ENCODE results near the gene ANKRD11. TPM values are rescaled to one million over a fixed set of nuclear protein-coding genes. Genes with fewer than 3 reads are reported as not detected.
"Not testable (repeated sequence)": the region's sequence is repeated elsewhere in the genome, so short reads cannot be mapped to it uniquely, and the experiment has no call there.

Gene ANKRD11
- total RNA-seq, 1 experiment from 2014 or later = 242 TPM

DNA sequence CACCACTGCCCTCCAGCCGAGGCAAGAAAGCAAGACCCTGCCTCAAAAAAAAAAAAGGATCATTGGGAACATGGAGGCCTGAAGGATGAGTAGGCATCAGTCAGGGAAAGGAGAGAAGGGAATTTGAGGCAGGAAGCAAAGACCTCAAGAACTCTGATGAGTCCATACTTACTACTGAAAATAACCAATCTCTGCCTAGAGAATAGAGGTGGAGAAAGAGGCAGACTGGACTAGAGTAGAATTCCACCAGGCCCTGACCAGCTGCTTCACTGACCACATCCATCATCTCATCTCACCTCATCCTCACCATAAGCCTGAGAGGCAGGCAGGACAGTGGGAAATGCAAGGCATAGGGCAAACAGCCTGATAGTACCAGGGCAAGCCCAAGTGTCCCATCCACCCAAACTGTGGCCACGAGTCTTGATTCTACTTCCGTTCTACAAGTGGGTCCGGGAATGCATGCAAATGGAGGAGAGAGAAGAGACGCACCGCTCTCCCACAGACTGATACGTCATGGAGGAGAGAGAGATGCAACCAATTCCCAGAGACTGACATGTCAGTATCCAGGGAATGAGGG, 17.1 kb downstream of the ANKRD11 start:
- Mint-ChIP-seq H3K4me1 (ENCODE audit: low read depth, unreplicated experiment) (peaks cover 65% of the 10 kb centered on the region), H3K36me3 (ENCODE audit: insufficient read depth, unreplicated experiment) (peaks cover 51% of the 10 kb centered on the region), H3K27ac (ENCODE audit: unreplicated experiment) (peak overlapping the region; percentile 35), H3K4me3 (ENCODE audit: low read depth, unreplicated experiment) (peak overlapping the region; percentile 11), H3K9me3 (ENCODE audit: low read depth, unreplicated experiment) (no peaks in the 10 kb centered on the region), H3K27me3 (ENCODE audit: unreplicated experiment) (no peaks in the 10 kb centered on the region)
- intact Hi-C loops (cut with micrococcal nuclease; ENCODE audit: unreplicated experiment) = no loop called here
- no TSS peak for BruUV-seq (replicated peaks)
- DNase-seq = no peak
- CTCF ChIA-PET = no interaction called here
- TF ChIP-seq, protein P1, sequence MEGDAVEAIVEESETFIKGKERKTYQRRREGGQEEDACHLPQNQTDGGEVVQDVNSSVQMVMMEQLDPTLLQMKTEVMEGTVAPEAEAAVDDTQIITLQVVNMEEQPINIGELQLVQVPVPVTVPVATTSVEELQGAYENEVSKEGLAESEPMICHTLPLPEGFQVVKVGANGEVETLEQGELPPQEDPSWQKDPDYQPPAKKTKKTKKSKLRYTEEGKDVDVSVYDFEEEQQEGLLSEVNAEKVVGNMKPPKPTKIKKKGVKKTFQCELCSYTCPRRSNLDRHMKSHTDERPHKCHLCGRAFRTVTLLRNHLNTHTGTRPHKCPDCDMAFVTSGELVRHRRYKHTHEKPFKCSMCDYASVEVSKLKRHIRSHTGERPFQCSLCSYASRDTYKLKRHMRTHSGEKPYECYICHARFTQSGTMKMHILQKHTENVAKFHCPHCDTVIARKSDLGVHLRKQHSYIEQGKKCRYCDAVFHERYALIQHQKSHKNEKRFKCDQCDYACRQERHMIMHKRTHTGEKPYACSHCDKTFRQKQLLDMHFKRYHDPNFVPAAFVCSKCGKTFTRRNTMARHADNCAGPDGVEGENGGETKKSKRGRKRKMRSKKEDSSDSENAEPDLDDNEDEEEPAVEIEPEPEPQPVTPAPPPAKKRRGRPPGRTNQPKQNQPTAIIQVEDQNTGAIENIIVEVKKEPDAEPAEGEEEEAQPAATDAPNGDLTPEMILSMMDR (IDR thresholded peaks at IDR 0.05; ENCODE audit: unreplicated experiment) = no peak

DNA sequence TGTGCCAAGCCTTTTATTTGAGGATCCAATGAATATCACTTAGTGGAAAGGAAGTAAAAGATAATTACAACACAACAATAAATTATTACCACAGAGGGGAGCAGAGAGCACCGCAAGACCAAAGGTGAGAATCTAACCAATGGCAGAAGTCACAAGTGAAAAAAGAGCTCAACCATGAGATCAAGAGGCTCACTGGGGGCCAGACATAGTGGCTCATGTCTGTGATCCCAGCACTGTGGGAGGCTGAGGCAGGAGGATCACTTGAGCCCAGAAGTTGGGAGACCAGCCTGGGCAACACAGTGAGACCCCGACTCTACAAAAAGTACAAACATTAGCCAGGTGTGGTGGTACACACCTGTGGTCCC, 17.7 kb downstream of the ANKRD11 start:
- Mint-ChIP-seq H3K27me3 (ENCODE audit: unreplicated experiment) (no peaks in the 10 kb centered on the region), H3K27ac (ENCODE audit: unreplicated experiment) (peak overlapping the region; percentile 35), H3K9me3 (ENCODE audit: low read depth, unreplicated experiment) (no peaks in the 10 kb centered on the region), H3K4me1 (ENCODE audit: low read depth, unreplicated experiment) (peaks cover 60% of the 10 kb centered on the region), H3K4me3 (ENCODE audit: low read depth, unreplicated experiment) (peak overlapping the region; percentile 11), H3K36me3 (ENCODE audit: insufficient read depth, unreplicated experiment) (peaks cover 53% of the 10 kb centered on the region)
- BruUV-seq (replicated peaks) = no TSS peak
- DNase-seq = no peak
- intact Hi-C loops (cut with micrococcal nuclease; ENCODE audit: unreplicated experiment) = no loop called here
- TF ChIP-seq, protein P1 (IDR thresholded peaks at IDR 0.05; ENCODE audit: unreplicated experiment) = no peak
- CTCF ChIA-PET = interaction anchor here (1.0 kb wide), 1 partner anchor 36 kb away, joined by 3 read pairs; the partner anchor contains the start of gene SPG7

DNA sequence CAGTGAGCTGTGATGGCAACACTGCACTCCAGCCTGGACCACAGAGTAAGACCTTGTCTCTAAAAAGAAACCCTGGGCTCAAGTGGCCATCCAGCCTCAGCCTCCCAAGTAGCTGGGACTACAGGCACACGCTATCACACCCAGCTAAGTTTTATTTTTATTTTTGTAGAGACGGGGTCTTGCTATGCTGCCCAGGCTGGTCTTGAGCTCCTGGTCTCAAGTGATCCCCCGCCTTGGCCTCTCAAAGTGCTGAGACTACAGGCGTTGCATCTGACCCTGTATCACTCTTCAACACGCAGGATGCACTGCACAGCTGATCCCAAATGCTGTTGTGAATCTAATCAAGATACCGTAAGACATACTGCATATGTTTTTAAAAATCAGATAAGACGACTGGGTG, 23.0 kb downstream of the ANKRD11 start:
- BruUV-seq (replicated peaks) = no TSS peak
- intact Hi-C loops (cut with micrococcal nuclease; ENCODE audit: unreplicated experiment) = no loop called here
- Mint-ChIP-seq H3K4me3 (ENCODE audit: low read depth, unreplicated experiment) (no peak overlapping the region), H3K27me3 (ENCODE audit: unreplicated experiment) (no peaks in the 10 kb centered on the region), H3K36me3 (ENCODE audit: insufficient read depth, unreplicated experiment) (peaks cover 48% of the 10 kb centered on the region), H3K27ac (ENCODE audit: unreplicated experiment) (no peak overlapping the region), H3K4me1 (ENCODE audit: low read depth, unreplicated experiment) (peaks cover 13% of the 10 kb centered on the region), H3K9me3 (ENCODE audit: low read depth, unreplicated experiment) (no peaks in the 10 kb centered on the region)
- DNase-seq = no peak
- TF ChIP-seq, protein P1 (IDR thresholded peaks at IDR 0.05; ENCODE audit: unreplicated experiment) = no peak
- CTCF ChIA-PET = interaction anchor here (0.6 kb wide), 3 partner anchors 21 to 405 kb away, joined by 3 to 4 read pairs (median 3); no protein-coding TSS in a partner anchor

DNA sequence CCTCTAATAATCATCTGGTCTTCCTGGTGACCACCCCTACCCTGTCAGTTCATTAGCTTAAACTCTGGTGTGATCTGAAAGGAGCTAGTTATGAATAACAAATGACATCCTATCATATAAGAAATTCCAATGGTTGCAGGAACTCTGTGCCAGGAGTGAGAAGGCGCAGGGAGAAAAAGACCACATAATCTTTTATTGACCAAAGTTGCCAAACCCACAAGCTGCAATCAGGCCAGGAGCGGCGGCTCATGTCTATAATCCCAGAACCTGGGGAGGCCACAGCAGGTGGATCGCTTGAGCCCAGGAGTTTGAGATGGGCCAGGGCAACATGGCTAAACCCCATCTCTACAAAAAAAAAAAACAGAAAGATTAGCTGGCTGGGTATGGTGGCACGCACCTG, 23.4 kb downstream of the ANKRD11 start:
- no peak for DNase-seq
- TF ChIP-seq, protein P1 (IDR thresholded peaks at IDR 0.05; ENCODE audit: unreplicated experiment) = no peak
- intact Hi-C loops (cut with micrococcal nuclease; ENCODE audit: unreplicated experiment) = no loop called here
- CTCF ChIA-PET = interaction anchor here (0.6 kb wide), 1 partner anchor 21 kb away, joined by 3 read pairs; no protein-coding TSS in a partner anchor
- H3K27me3 Mint-ChIP-seq (ENCODE audit: unreplicated experiment) = no peaks in the 10 kb centered on the region
- H3K36me3 Mint-ChIP-seq (ENCODE audit: insufficient read depth, unreplicated experiment) = peaks cover 44% of the 10 kb centered on the region
- H3K4me3 Mint-ChIP-seq (ENCODE audit: low read depth, unreplicated experiment) = no peak overlapping the region
- H3K4me1 Mint-ChIP-seq (ENCODE audit: low read depth, unreplicated experiment) = peaks cover 8% of the 10 kb centered on the region
- no peak overlapping the region for H3K27ac Mint-ChIP-seq (ENCODE audit: unreplicated experiment)
- no TSS peak for BruUV-seq (replicated peaks)
- H3K9me3 Mint-ChIP-seq (ENCODE audit: low read depth, unreplicated experiment) = no peaks in the 10 kb centered on the region

DNA sequence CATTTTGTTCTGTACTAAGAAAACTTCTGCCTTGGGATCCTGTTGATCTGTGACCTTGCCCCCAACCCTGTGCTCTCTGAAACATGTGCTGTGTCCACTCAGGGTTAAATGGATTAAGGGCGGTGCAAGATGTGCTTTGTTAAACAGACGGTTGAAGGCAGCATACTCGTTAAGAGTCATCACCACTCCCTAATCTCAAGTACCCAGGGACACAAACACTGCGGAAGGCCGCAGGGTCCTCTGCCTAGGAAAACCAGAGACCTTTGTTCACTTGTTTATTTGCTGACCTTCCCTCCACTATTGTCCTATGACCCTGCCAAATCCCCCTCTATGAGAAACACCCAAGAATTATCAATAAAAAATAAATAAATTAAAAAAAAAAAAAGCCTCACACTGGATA, 27.0 kb downstream of the ANKRD11 start:
- H3K9me3 Mint-ChIP-seq (ENCODE audit: low read depth, unreplicated experiment); H3K27me3 Mint-ChIP-seq (ENCODE audit: unreplicated experiment); intact Hi-C loops (cut with micrococcal nuclease; ENCODE audit: unreplicated experiment); CTCF ChIA-PET; DNase-seq; H3K27ac Mint-ChIP-seq (ENCODE audit: unreplicated experiment); H3K4me3 Mint-ChIP-seq (ENCODE audit: low read depth, unreplicated experiment); BruUV-seq (replicated peaks): not testable (repeated sequence)
- peaks cover 42% of the 10 kb centered on the region for H3K36me3 Mint-ChIP-seq (ENCODE audit: insufficient read depth, unreplicated experiment)
- H3K4me1 Mint-ChIP-seq (ENCODE audit: low read depth, unreplicated experiment) = peaks cover 22% of the 10 kb centered on the region

DNA sequence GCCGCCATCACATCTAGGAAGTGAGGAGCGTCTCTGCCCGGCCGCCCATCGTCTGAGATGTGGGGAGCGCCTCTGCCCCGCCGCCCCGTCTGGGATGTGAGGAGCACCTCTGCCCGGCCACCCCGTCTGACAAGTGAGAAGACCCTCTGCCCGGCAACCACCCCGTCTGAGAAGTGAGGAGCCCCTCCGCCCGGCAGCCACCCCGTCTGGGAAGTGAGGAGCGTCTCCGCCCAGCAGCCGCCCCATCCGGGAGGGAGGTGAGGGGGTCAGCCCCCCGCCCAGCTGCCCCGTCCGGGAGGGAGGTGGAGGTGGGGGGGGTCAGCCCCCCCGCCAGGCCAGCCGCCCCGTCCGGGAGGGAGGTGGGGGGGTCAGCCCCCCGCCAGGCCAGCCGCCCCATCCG, 27.7 kb downstream of the ANKRD11 start:
- H3K36me3 Mint-ChIP-seq (ENCODE audit: insufficient read depth, unreplicated experiment) = peaks cover 41% of the 10 kb centered on the region
- H3K27me3 Mint-ChIP-seq (ENCODE audit: unreplicated experiment); H3K4me3 Mint-ChIP-seq (ENCODE audit: low read depth, unreplicated experiment); BruUV-seq (replicated peaks); CTCF ChIA-PET; intact Hi-C loops (cut with micrococcal nuclease; ENCODE audit: unreplicated experiment); H3K9me3 Mint-ChIP-seq (ENCODE audit: low read depth, unreplicated experiment); H3K27ac Mint-ChIP-seq (ENCODE audit: unreplicated experiment); DNase-seq: not testable (repeated sequence)
- H3K4me1 Mint-ChIP-seq (ENCODE audit: low read depth, unreplicated experiment) = peaks cover 22% of the 10 kb centered on the region

DNA sequence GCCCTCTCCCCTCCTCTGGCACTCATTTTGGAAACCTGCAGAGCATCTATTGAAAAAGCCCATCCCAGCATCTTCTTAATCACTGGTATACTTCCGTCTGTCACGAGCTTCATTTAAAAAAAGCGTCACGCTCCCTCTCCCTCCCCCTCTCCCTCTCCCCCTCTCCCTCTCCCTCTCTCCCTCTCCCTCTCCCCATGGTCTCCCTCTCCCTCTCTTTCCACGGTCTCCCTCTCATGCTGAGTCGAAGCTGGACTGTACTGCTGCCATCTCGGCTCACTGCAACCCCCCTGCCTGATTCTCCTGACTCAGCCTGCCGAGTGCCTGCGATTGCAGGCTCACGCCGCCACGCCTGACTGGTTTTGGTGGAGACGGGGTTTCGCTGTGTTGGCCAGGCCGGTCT, 28.5 kb downstream of the ANKRD11 start:
- H3K9me3 Mint-ChIP-seq (ENCODE audit: low read depth, unreplicated experiment); H3K27ac Mint-ChIP-seq (ENCODE audit: unreplicated experiment); H3K27me3 Mint-ChIP-seq (ENCODE audit: unreplicated experiment); BruUV-seq (replicated peaks); intact Hi-C loops (cut with micrococcal nuclease; ENCODE audit: unreplicated experiment); DNase-seq; H3K4me3 Mint-ChIP-seq (ENCODE audit: low read depth, unreplicated experiment): not testable (repeated sequence)
- peaks cover 35% of the 10 kb centered on the region for H3K36me3 Mint-ChIP-seq (ENCODE audit: insufficient read depth, unreplicated experiment)
- CTCF ChIA-PET = interaction anchor here (0.6 to 1.0 kb wide), 4 partner anchors 9 to 249 kb away, joined by 3 to 4 read pairs (median 4); no protein-coding TSS in a partner anchor
- peaks cover 22% of the 10 kb centered on the region for H3K4me1 Mint-ChIP-seq (ENCODE audit: low read depth, unreplicated experiment)

Measured in Calu3 (cell line).